ENCODE results near the gene SAMD14. TPM values are rescaled to one million over a fixed set of nuclear protein-coding genes. Genes with fewer than 3 reads are reported as not detected.

The SAMD14 gene
- total and polyA plus RNA-seq, 2 of the 4 experiments (the other 2 are of a cell fraction) = 1.4 to 6.2 TPM

DNA sequence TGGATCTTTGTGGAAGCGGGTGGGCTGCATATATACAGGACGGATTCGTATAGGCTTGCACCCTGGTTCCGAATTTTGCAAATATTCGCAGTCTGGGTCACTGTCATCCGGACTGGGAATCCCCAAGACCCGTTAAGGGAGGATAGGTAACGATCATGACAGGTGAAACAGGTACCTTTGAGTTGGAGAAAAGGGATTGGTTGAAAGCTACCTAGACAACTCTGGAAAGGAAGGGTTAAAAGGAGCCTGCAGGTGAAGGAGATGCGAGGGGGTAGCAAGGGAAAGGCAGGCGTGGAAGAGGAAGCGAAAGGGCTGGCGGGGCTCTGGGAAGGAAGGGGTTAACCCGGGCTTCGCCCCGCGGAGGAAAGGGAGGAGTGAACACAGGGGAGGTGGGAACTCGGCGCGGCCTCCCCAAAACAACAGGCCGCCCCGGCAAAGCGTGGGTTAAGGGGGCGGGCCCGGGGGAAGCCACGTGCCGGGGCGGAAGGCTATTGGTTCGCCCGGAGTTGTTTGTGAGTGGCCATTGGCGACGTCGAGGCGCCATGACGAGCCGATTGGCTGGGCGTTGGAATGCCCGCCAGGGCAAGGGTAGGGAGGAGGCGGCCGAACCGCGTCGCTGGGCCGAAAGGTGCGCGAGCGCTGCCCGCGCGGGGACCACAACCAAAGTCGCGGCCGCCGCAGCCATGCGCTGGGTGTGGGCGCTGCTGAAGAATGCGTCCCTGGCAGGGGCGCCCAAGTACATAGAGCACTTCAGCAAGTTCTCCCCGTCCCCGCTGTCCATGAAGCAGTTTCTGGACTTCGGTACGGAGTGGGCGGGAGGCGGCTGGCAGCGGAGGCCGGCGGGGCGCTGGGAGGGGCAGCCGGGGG, 35.0 kb downstream of the SAMD14 start, which contains the start of gene PDK2:
TSS of gene PDK2 (plus strand) at position 599 of the 867 bp plus-strand sequence. CDS start at position 684, 85 bp downstream.
- ChIA-PET CTCF (interaction anchor here (0.8 to 2.5 kb wide), 15 partner anchors 13 to 238 kb away, joined by 3 to 15 read pairs (median 5); partner anchors contain the start of gene ITGA3), POLR2A (ENCODE audit: unreplicated experiment) (interaction anchor here (1.6 kb wide), 1 partner anchor 68 kb away, joined by 4 read pairs; no protein-coding TSS in a partner anchor)
- peak within 1 kb of the TSS; percentile 68 to 89 for H4K8ac ChIP-seq (ENCODE audit: low read depth in 2 of 2, low read length in 2 of 2)
- peak within 1 kb of the TSS; percentile 60 for H3K27ac ChIP-seq (ENCODE audit: insufficient read depth, low read length)
- TF ChIP-seq MXI1 (IDR thresholded peaks at IDR 0.05; ENCODE audit: borderline replicate concordance, low read depth, low read length) (peak; percentile 32; the same call in 1 of the 2 replicates), MAZ (IDR thresholded peaks at IDR 0.05; ENCODE audit: borderline replicate concordance, low read depth, low read length) (peak; percentile 96), FOS (IDR thresholded peaks at IDR 0.05; ENCODE audit: low read depth, low read length) (peak; percentile 69; the same call in 1 of the 2 replicates), CEBPB (IDR thresholded peaks at IDR 0.05; ENCODE audit: low read depth, low read length) (no peak), BHLHE40 (IDR thresholded peaks at IDR 0.05; ENCODE audit: low read depth, low read length) (peak; percentile 76; the same call in 1 of the 2 replicates)
- TF ChIP-seq, protein P1, sequence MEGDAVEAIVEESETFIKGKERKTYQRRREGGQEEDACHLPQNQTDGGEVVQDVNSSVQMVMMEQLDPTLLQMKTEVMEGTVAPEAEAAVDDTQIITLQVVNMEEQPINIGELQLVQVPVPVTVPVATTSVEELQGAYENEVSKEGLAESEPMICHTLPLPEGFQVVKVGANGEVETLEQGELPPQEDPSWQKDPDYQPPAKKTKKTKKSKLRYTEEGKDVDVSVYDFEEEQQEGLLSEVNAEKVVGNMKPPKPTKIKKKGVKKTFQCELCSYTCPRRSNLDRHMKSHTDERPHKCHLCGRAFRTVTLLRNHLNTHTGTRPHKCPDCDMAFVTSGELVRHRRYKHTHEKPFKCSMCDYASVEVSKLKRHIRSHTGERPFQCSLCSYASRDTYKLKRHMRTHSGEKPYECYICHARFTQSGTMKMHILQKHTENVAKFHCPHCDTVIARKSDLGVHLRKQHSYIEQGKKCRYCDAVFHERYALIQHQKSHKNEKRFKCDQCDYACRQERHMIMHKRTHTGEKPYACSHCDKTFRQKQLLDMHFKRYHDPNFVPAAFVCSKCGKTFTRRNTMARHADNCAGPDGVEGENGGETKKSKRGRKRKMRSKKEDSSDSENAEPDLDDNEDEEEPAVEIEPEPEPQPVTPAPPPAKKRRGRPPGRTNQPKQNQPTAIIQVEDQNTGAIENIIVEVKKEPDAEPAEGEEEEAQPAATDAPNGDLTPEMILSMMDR (conservative IDR thresholded peaks at IDR 0.05; ENCODE audit: low read depth, low read length) = no peak
- TF ChIP-seq, protein P2, sequence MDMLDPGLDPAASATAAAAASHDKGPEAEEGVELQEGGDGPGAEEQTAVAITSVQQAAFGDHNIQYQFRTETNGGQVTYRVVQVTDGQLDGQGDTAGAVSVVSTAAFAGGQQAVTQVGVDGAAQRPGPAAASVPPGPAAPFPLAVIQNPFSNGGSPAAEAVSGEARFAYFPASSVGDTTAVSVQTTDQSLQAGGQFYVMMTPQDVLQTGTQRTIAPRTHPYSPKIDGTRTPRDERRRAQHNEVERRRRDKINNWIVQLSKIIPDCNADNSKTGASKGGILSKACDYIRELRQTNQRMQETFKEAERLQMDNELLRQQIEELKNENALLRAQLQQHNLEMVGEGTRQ (IDR thresholded peaks at IDR 0.05; ENCODE audit: low read depth, low read length) = peak; percentile 98
- no peaks in the 10 kb centered on the region for H3K9me1 ChIP-seq (ENCODE audit: insufficient read depth, low read length)
- peak within 1 kb of the TSS; percentile 97 for H2AK9ac ChIP-seq (replicated peaks; ENCODE audit: low read depth, low read length, poor library complexity)
- H3K9ac ChIP-seq (ENCODE audit: low read depth, low read length) = peak within 1 kb of the TSS; percentile 82
- ATAC-seq (ENCODE audit: low read depth) (peak; percentile 94), DNase-seq (peak; percentile 92)
- peaks cover 15% of the 10 kb centered on the region for H3K36me3 ChIP-seq (ENCODE audit: control insufficient read depth, insufficient read depth, low read length)
- peak within 1 kb of the TSS; percentile 66 for H3K4ac ChIP-seq (ENCODE audit: low read depth, low read length)
- in situ Hi-C loops (cut with MboI; ENCODE audit: low sequenced_read_pairs) = loop anchor here (5.0 kb wide), 1 partner anchor 202 kb away; no protein-coding TSS in a partner anchor
- intact Hi-C loops (cut with micrococcal nuclease) = loop anchor here (1.0 to 2.0 kb wide), 4 partner anchors 54 to 202 kb away; no protein-coding TSS in a partner anchor
- H3K18ac ChIP-seq (ENCODE audit: low read depth, low read length) = peak within 1 kb of the TSS; percentile 35
- H3K4me1 ChIP-seq (ENCODE audit: control insufficient read depth, insufficient read depth, low read length) = peaks cover 5% of the 10 kb centered on the region; the same call in 1 of the 2 replicates
- WGBS, 2 experiments (ENCODE audit: extremely low coverage in 2 of 2, insufficient read length in 1 of 2) = 2% methylated on average over 31 of the region's 68 CpGs; no CpG with 5 or more reads in 1 of the 2 experiments
- peak within 1 kb of the TSS; percentile 91 for H3K4me3 ChIP-seq (ENCODE audit: insufficient read depth, low read depth, low read length)
- peak within 1 kb of the TSS; percentile 50 for H2BK120ac ChIP-seq (ENCODE audit: low read depth, low read length)
- peak within 1 kb of the TSS; percentile 46 for H3K56ac ChIP-seq (ENCODE audit: extremely low read depth, insufficient read depth, low read length)
- peak within 1 kb of the TSS; percentile 66; the same call in 1 of the 2 replicates for H3K23ac ChIP-seq (ENCODE audit: low read depth, low read length)
- H3K79me1 ChIP-seq (ENCODE audit: low read depth in 1 of 2, low read length in 2 of 2) = peaks cover 6 to 11% of the 10 kb centered on the region in 2 experiments; a peak in 3 of 4 replicates
- peak within 1 kb of the TSS; percentile 63 for H2AK5ac ChIP-seq (ENCODE audit: low read depth, low read length)
- peak within 1 kb of the TSS; percentile 86 for H3K14ac ChIP-seq (replicated peaks; ENCODE audit: low read depth, low read length)
- peak within 1 kb of the TSS; percentile 12; the same call in 1 of the 2 replicates for H2BK20ac ChIP-seq (ENCODE audit: low read depth, low read length)
- peak within 1 kb of the TSS; percentile 53 for H2BK5ac ChIP-seq (ENCODE audit: low read depth, low read length, poor library complexity, severe bottlenecking)
- peak within 1 kb of the TSS; percentile 56 for H4K5ac ChIP-seq (ENCODE audit: low read depth, low read length)
- no peaks in the 10 kb centered on the region for H3K9me3 ChIP-seq (ENCODE audit: control insufficient read depth, insufficient read depth, low read length)
- H4K20me1 ChIP-seq (ENCODE audit: insufficient read depth, low read length) = peaks cover 3% of the 10 kb centered on the region; the same call in 1 of the 2 replicates
- dilution Hi-C loops (cut with HindIII; ENCODE audit: low sequenced_read_pairs, unreplicated experiment) = no loop called here
- peak within 1 kb of the TSS; percentile 44 for H4K91ac ChIP-seq (ENCODE audit: insufficient read depth, low read depth, low read length)
- H2BK15ac ChIP-seq (ENCODE audit: low read depth, low read length) = peak within 1 kb of the TSS; percentile 40; the same call in 2 of the 3 replicates
- H2AFZ ChIP-seq (replicated peaks; ENCODE audit: low read length, poor library complexity) = peak within 1 kb of the TSS; percentile 95
- no TSS peak for BruUV-seq (replicated peaks)
- peak within 1 kb of the TSS; percentile 92 for H3K4me2 ChIP-seq (ENCODE audit: low read depth, low read length)
- no peaks in the 10 kb centered on the region for H3K27me3 ChIP-seq (ENCODE audit: control insufficient read depth, insufficient read depth, low read length)
